Stimulated activated CD4-positive, alpha-beta T cell treated with anti-CD3 and anti-CD28 coated beads, Interleukin-1b, Interleukin-23, amount 100 ng/mL, for 1 hour (primary cell): ENCODE data around the gene CMTM5.
"Not testable (repeated sequence)": the region's sequence is repeated elsewhere in the genome, so short reads cannot be mapped to it uniquely, and the experiment has no call there.

ENCODE experiments used
- DNase-seq, 2 donors: peaks; one replicate each; pipeline ENCODE4 v3.0.0-alpha.2; 2020; ENCODE audit warnings: low read depth in 2 of 2

CMTM5 gene

GRCh38 chr14:23414906-23415820 is 38.3 kb downstream of the CMTM5 start:
- DNase-seq: no peak

GRCh38 chr14:23415821-23416778 is 39.3 kb downstream of the CMTM5 start:
- DNase-seq: no peak

GRCh38 chr14:23416801-23417200 is 40.0 kb downstream of the CMTM5 start:
- no peak for DNase-seq

- DNase-seq: not testable (repeated sequence)
These were observed 40.4 kb downstream of the CMTM5 start for GRCh38 chr14:23417269-23417668.

GRCh38 chr14:23418021-23418420 is 41.2 kb downstream of the CMTM5 start:
- no peak for DNase-seq

GRCh38 chr14:23419646-23420045 is 42.8 kb downstream of the CMTM5 start:
- not testable (repeated sequence) for DNase-seq

GRCh38 chr14:23421594-23421993 is 44.7 kb downstream of the CMTM5 start:
- no peak for DNase-seq

GRCh38 chr14:23423657-23424056 is 46.8 kb downstream of the CMTM5 start:
- DNase-seq: no peak

GRCh38 chr14:23425169-23425568 is 48.3 kb downstream of the CMTM5 start:
- DNase-seq: no peak

GRCh38 chr14:23425798-23426197 is 49.0 kb downstream of the CMTM5 start:
- not testable (repeated sequence) for DNase-seq

- no peak for DNase-seq
These were observed 52.0 kb downstream of the CMTM5 start for GRCh38 chr14:23428686-23429495.
